Skeletal muscle tissue (tissue), 4 donors: ENCODE measurements around the gene CSRP1. TPM values are rescaled to one million over a fixed set of nuclear protein-coding genes. Genes with fewer than 3 reads are reported as not detected.
A peak's percentile ranks its signal among the peaks of the same experiment; 100 is the strongest.

Experiments
- H3K27ac ChIP-seq: one replicate; pipeline ENCODE4 v1.7.0; 2013; ENCODE audit warnings: mild to moderate bottlenecking, low read depth, low read length, inconsistent platforms
- H3K27me3 ChIP-seq, 3 donors: one replicate each; pipeline ENCODE4 v1.7.0; 2013; ENCODE audit warnings: low read length in 3 of 3; ENCODE audit not compliant: control insufficient read depth in 3 of 3, insufficient read depth in 3 of 3
- H3K36me3 ChIP-seq, 3 donors: one replicate each; pipeline ENCODE4 v1.7.0; 2013; ENCODE audit warnings: low read length in 3 of 3; ENCODE audit not compliant: control insufficient read depth in 3 of 3, insufficient read depth in 3 of 3
- H3K4me1 ChIP-seq, 3 donors: one replicate each; pipeline ENCODE4 v1.7.0; 2013; ENCODE audit warnings: low read length in 3 of 3, mild to moderate bottlenecking in 3 of 3; ENCODE audit not compliant: control insufficient read depth in 3 of 3, insufficient read depth in 3 of 3
- H3K4me3 ChIP-seq, 3 donors: one replicate each; pipeline ENCODE4 v1.7.0; 2013; ENCODE audit warnings: low read length in 3 of 3
- H3K9ac ChIP-seq, 3 donors: one replicate each; pipeline ENCODE4 v1.7.0; 2013; ENCODE audit warnings: low read length in 3 of 3, mild to moderate bottlenecking in 3 of 3, moderate library complexity in 2 of 3, low read depth in 1 of 3
- H3K9me3 ChIP-seq, 3 donors: one replicate each; pipeline ENCODE4 v1.7.0; 2013; ENCODE audit warnings: low read length in 3 of 3; ENCODE audit not compliant: control insufficient read depth in 3 of 3
- total RNA-seq: library from RNA; depleted of rRNA; stranded (reverse); fragments of >200 nt; gene quantifications from one replicate; pipeline ENCODE4 v1.2.3, GENCODE V29; 2014
- donor health status: Osteomylitis.

CSRP1 gene
- total RNA-seq, 1 donor from 2014 or later: 42.8 TPM

DNA sequence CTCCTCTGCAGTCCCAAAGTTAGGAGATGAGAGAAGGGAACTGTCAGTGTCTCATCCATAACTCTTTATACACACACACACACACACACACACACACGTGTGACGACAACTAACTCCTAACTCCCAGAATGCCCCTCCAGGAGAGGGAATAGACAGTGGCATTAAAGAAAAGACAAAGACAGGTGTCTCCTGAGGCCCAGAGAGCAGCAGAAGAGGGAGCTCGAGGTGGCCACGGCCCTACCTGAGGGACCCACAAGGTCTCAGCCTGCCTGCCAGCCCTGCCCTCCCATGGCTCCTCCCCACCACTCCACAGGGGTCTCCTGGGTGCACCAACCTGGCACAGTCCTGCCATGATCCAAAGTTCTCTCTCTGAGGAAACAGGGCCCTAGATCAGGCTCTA lies 36.3 kb downstream of the CSRP1 start:
- Histone ChIP-seq H3K9ac (no peak overlapping the region), H3K36me3 (peaks cover 4 to 9% (median 5%) of the 10 kb centered on the region in 3 donors), H3K27me3 (no peaks in the 10 kb centered on the region), H3K4me1 (peaks cover 18 to 44% (median 36%) of the 10 kb centered on the region in 3 donors), H3K4me3 (no peak overlapping the region), H3K27ac (no peak overlapping the region), H3K9me3 (no peaks in the 10 kb centered on the region)

DNA sequence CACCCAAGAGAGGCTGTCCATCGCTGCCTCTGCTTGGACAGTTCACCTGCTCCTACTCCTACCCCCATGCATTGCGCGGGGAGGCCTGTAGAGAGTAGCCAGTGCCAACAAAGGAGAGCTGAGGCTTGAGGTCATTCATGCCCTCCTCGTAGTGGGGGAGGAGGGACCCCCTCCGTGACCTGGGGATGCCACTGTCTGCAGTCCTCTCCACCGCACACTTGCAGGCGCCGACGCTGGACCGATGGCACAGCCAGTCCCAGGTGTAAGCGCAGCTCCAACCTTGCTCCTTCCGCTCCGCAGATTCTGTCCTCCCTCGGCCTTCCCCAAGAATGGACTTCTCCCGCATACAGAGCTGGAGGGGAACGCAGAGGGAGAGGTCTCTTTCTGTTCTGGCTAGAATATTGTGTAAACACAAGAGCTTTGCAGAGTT lies 37.3 kb downstream of the CSRP1 start:
- Histone ChIP-seq H3K27me3 (no peaks in the 10 kb centered on the region), H3K4me3 (peak overlapping the region; percentile 73 to 92 (median 91)), H3K9ac (peak overlapping the region; percentile 51 to 94 (median 91)), H3K4me1 (peaks cover 18 to 52% (median 36%) of the 10 kb centered on the region in 3 donors), H3K36me3 (peaks cover 9 to 15% (median 12%) of the 10 kb centered on the region in 3 donors), H3K27ac (peak overlapping the region; percentile 92), H3K9me3 (no peaks in the 10 kb centered on the region)

DNA sequence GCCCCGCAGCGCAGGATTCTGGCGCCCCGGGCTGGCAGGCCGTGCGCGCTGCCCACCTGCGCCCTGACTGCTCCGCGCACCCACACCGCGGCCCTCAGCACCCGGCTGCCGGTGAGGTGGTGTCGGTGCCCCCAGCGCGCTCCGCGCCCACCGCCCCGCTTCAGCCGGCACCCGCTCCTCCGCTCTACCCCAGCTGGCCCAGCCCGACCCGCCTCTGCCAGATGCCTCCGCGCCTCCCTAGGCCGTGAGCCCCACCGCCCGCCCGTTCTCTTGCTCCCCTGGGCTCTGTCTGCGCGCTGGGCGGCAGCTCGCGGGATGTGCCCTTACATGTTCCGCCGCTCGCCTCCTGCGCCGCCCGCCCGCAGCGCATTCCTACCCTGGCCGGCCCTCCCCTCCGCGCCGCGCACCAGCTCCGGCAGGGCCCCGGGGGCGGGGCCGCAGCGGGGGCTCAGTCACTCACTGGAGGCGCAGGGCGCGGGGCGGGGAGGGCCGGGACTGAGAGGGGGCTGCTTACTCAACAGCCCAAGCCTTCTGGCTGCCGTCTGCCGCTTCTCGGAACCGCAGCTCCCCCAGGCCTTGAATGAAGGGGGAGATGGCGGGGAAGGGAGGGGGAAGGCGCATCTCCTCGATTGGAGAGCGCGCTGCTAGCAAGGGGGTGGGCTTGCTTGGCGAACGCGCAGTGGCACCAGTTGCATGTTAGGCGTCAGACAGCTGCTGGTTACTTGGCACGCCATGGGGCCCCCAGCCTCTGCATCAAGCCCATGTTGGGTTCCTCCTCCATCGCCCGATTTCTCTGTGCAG lies 37.9 kb downstream of the CSRP1 start, which contains the start of gene PHLDA3:
Gene PHLDA3, minus strand, starts transcription at position 345 of the 801 bp plus-strand sequence. CDS start 402 bp downstream, outside the sequence.
- no peaks in the 10 kb centered on the region for H3K27me3 ChIP-seq
- H3K9me3 ChIP-seq: no peaks in the 10 kb centered on the region
- H3K4me1 ChIP-seq: peaks cover 18 to 55% (median 36%) of the 10 kb centered on the region in 3 donors
- H3K4me3 ChIP-seq: peak within 1 kb of the TSS; percentile 90 to 92 (median 91)
- peak within 1 kb of the TSS; percentile 90 to 94 (median 91) for H3K9ac ChIP-seq
- H3K27ac ChIP-seq: peak within 1 kb of the TSS; percentile 92
- peaks cover 12 to 18% (median 15%) of the 10 kb centered on the region in 3 donors for H3K36me3 ChIP-seq

DNA sequence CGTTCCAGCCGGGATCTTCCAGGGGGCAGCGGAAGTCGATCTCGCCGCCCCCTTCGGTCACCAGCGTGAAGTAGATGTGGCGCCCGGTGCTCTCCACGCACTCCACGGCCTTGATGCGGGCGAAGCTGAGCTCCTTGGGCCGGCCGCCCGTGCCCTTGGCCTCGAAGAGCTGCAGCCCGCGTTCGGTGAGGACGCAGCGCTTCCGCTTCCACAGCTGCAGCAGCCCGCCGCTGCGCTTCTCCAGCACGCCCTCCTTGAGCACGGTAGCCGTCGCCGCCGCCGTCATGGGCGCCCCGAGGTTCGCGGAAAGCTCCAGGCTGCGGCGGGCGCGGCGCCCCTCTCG lies 38.5 kb downstream of the CSRP1 start:
- Histone ChIP-seq H3K4me1 (peaks cover 18 to 56% (median 37%) of the 10 kb centered on the region in 3 donors), H3K9me3 (no peaks in the 10 kb centered on the region), H3K27ac (peak overlapping the region; percentile 92)

DNA sequence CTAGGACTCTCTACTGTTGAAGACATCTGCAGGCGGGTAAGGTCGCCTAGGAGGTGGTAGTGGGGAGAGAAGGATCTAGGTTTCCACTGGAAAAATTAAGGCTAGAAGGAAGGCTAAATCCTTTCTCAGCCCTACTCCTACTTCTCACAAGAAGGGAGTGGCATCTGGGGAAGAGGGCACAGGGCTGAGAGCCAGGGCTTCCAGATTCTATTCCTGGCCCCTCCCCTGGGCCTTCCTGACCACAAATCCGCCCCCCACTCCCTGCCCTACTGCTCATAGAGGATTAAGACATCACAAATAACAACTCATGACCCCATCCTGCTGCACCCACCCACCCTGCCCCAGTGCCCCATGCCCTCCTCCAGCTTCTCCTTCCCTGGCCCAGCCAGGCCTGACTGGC lies 40.4 kb downstream of the CSRP1 start:
- peak overlapping the region; percentile 49 to 92 (median 91) for H3K4me3 ChIP-seq
- H3K9me3 ChIP-seq: no peaks in the 10 kb centered on the region
- H3K4me1 ChIP-seq: peaks cover 34 to 76% (median 55%) of the 10 kb centered on the region in 3 donors
- H3K9ac ChIP-seq: peak overlapping the region; percentile 30 to 94 (median 91)
- no peaks in the 10 kb centered on the region for H3K27me3 ChIP-seq
- peaks cover 12 to 18% (median 15%) of the 10 kb centered on the region in 3 donors for H3K36me3 ChIP-seq
- H3K27ac ChIP-seq: peak overlapping the region; percentile 92

More for the DNA sequence above, 38.5 kb downstream of the CSRP1 start:
- Histone ChIP-seq H3K4me3 (peak overlapping the region; percentile 90 to 92 (median 91)), H3K27me3 (no peaks in the 10 kb centered on the region), H3K36me3 (peaks cover 12 to 18% (median 15%) of the 10 kb centered on the region in 3 donors), H3K9ac (peak overlapping the region; percentile 90 to 94 (median 91))

DNA sequence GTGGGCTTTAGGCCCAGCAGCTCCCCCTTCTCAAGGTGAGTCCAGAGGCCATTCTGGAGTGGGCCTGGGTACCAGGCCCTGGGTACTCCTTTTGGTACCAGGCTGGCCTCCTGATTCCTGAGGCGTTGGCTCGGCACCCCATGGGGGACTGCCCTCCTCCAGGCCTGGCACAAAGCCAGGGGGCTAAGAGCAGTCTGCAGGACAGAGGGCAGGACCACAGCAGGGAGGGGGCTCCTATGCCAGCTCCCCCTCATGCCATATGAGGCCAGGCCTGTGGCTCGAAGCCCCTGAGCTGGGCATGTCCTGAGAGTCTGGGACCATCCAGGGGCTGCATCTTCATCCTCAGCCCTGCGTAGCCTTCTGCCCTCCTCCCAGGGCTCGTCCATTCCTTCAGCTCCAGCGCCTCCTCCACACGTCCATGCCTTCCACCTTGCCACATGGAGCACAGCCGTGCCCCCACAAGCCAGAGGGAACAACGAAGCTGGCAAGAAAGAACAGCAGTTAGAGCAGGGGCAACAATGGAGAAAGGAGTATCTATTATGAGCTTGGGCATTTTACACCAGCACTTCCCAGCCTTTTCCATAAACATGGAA lies 41.1 kb downstream of the CSRP1 start:
- H3K9ac ChIP-seq: peak overlapping the region in 1 of 3 donors; percentile 94
- peak overlapping the region; percentile 49 to 92 (median 91) for H3K4me3 ChIP-seq
- H3K27me3 ChIP-seq: no peaks in the 10 kb centered on the region
- peaks cover 41 to 82% (median 62%) of the 10 kb centered on the region in 3 donors for H3K4me1 ChIP-seq
- H3K27ac ChIP-seq: peak overlapping the region; percentile 14
- H3K36me3 ChIP-seq: peaks cover 12 to 18% (median 15%) of the 10 kb centered on the region in 3 donors
- H3K9me3 ChIP-seq: no peaks in the 10 kb centered on the region

DNA sequence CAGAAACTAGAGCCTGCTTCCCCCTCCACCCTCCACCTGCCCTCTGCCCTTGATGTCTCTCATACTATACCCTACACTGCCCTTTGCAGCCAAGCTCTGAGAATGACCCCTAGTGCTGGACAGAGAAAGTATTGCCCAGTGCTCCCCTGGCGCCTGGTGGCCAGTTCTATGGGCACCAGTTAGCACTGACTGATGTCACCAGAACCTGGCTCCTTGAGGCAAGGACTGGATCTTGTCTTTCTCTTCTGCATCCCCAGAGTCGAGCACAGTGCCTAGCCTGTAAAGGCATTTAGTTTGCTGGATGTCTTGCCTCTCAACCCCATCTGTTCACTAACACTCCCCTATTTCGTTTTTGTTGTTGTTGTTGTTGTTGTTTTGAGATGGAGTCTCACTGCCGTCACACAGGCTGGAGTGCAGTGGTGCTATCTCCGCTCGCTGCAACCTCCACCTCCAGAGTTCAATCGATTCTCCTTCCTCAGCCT lies 43.8 kb downstream of the CSRP1 start:
- H3K4me3 ChIP-seq: no peak overlapping the region
- H3K9me3 ChIP-seq: no peaks in the 10 kb centered on the region
- peaks cover 12 to 18% (median 15%) of the 10 kb centered on the region in 3 donors for H3K36me3 ChIP-seq
- H3K4me1 ChIP-seq: peaks cover 39 to 78% (median 64%) of the 10 kb centered on the region in 3 donors
- peak overlapping the region; percentile 98 for H3K27ac ChIP-seq
- no peaks in the 10 kb centered on the region for H3K27me3 ChIP-seq
- peak overlapping the region in 2 of 3 donors; percentile 34 to 83 for H3K9ac ChIP-seq

DNA sequence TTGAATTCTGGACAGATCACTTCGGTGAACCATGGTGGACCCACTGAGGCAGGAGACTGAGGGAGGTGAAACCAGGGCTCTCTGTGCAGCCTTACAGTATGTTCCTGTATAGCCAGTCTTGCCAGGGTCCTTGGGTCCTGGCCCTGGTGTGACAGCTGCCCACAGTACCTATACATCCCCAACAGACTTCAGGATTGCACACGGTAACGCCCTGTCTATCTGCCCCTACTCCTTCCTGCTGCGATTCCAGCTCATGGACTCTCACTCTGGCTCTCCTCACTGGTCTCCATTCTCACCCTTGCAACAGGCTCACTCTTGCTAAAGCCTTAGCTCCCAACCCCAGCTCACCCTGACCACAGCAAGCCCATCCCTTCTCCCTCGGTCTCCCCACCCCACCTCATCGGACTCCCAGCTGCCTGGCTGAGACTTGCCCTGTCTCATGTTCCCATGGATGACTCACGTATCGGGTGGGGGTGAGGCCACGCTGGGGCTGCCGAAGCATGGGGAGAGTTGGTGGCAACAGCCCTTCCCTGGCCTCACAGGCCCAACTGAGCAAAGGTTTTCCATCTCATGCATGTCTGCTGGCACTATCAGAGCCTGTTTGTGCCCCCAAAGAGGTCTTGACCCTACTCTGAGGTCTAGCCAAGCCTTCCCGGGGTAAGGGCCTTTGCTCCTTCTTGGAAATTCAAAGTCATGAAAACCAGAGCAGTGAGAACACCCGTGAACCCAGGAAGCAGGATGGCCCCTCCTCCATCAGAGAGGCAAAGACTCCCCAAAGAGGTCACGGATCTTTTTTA lies 45.1 kb downstream of the CSRP1 start:
- Histone ChIP-seq H3K9ac (peak overlapping the region; percentile 40 to 83 (median 71)), H3K4me3 (peak overlapping the region; percentile 12 to 53 (median 50)), H3K4me1 (peaks cover 39 to 79% (median 65%) of the 10 kb centered on the region in 3 donors)

More for the DNA sequence above, 45.1 kb downstream of the CSRP1 start:
- no peaks in the 10 kb centered on the region for H3K9me3 ChIP-seq
- H3K36me3 ChIP-seq: peaks cover 12 to 16% (median 15%) of the 10 kb centered on the region in 3 donors
- peak overlapping the region; percentile 98 for H3K27ac ChIP-seq
- H3K27me3 ChIP-seq: no peaks in the 10 kb centered on the region
